HCT116 (cell line): Measurements from ENCODE around the gene PCDHGA1. TPM values are rescaled to one million over a fixed set of nuclear protein-coding genes. Genes with fewer than 3 reads are reported as not detected.
"Not testable (repeated sequence)": the region's sequence is repeated elsewhere in the genome, so short reads cannot be mapped to it uniquely, and the experiment has no call there.

ENCODE experiments used
- ATAC-seq: fragments of 200-7000 bp; cut with Tn5 transposase; 2 replicates; pipeline ENCODE4 v1.9.1; 2020; ENCODE audit warnings: mild to moderate bottlenecking, moderate library complexity
- BruUV-seq: library from RNA; stranded (reverse); fragments of 400-500 nt; replicated peaks from 2 replicates; lab custom pipeline; 2021; lab: Mats Ljungman, UMichigan
- CTCF ChIA-PET: fragments of 300-600 bp; sonication (Branson Sonifier 250); formaldehyde crosslinking; loops from one replicate; lab custom pipeline; 2021; ENCODE audit warnings: antibody characterized with exemption; lab: Charles Lee
- POLR2A ChIA-PET: fragments of 300-600, 350-600 bp; sonication (Branson Sonifier 250); formaldehyde crosslinking; loops from one replicate; lab custom pipeline; 2021; ENCODE audit warnings: antibody characterized with exemption; lab: Charles Lee
- RAD21 ChIA-PET, 2 experiments: fragments of 300-600 bp; sonication (Branson Sonifier 250); formaldehyde crosslinking; loops; one replicate each; lab custom pipeline; 2023; ENCODE audit warnings: low total read pairs in 2 of 2; ENCODE audit not compliant: uncharacterized antibody in 2 of 2, unreplicated experiment in 2 of 2, low non-redundant PET in 1 of 2; lab: Charles Lee
- DNase-seq: peaks from one replicate; pipeline ENCODE4 v3.0.0-alpha.2; 2010; ENCODE audit warnings: low read depth, low spot score
- H2AFZ ChIP-seq: fragments of 200-600 bp; shearing (Covaris generic), sonication (generic); 2 replicates; pipeline ENCODE4 v1.6.1; 2017; ENCODE audit warnings: low read depth, mixed run types, mixed read lengths, antibody characterized with exemption, low read length; ENCODE audit not compliant: poor library complexity, severe bottlenecking
- H3K27ac ChIP-seq: 2 replicates; pipeline ENCODE4 v1.5.1; 2012; ENCODE audit warnings: low read depth, low read length
- H3K27me3 ChIP-seq: fragments of 200-600 bp; sonication (generic); 2 replicates; pipeline ENCODE4 v1.6.1; 2016; ENCODE audit warnings: mixed run types, low read length, mixed read lengths; ENCODE audit not compliant: insufficient read depth
- H3K36me3 ChIP-seq, 2 experiments: fragments of 200-500 bp in 1 of 2; fragments of 200-600 bp in 1 of 2; sonication (Bioruptor generic) in 1 of 2; sonication (generic) in 1 of 2; 2 replicates each; pipeline versions ENCODE4 v1.5.1 to v1.6.1; 2014 to 2016; ENCODE audit warnings: low read length in 2 of 2, inconsistent platforms in 1 of 2, mixed read lengths in 1 of 2, mixed run types in 1 of 2; ENCODE audit not compliant: insufficient read depth in 2 of 2, control insufficient read depth in 1 of 2
- H3K4me1 ChIP-seq, 2 experiments: fragments of 200-600 bp in 1 of 2; sonication (generic) in 1 of 2; 2 replicates each; pipeline versions ENCODE4 v1.5.1 to v1.6.1; 2012 to 2017; ENCODE audit warnings: low read length in 2 of 2, inconsistent platforms in 1 of 2, mild to moderate bottlenecking in 1 of 2, mixed read lengths in 1 of 2, mixed run types in 1 of 2, moderate library complexity in 1 of 2; ENCODE audit not compliant: insufficient read depth in 2 of 2, control insufficient read depth in 1 of 2
- H3K4me2 ChIP-seq: fragments of 200-600 bp; sonication (generic); 2 replicates; pipeline ENCODE4 v1.6.1; 2017; ENCODE audit warnings: mixed run types, low read length, mixed read lengths
- H3K4me3 ChIP-seq, 2 experiments: fragments of 200-600 bp in 1 of 2; sonication (generic) in 1 of 2; replicated peaks in 1 of 2; 2 replicates each; pipeline ENCODE4 v1.5.1; 2011 to 2016; ENCODE audit warnings: low read length in 2 of 2, control low read depth in 1 of 2, low read depth in 1 of 2, mild to moderate bottlenecking in 1 of 2, mixed read lengths in 1 of 2, mixed run types in 1 of 2
- H3K79me2 ChIP-seq: fragments of 200-600 bp; sonication (generic); 2 replicates; pipeline ENCODE4 v1.6.1; 2017; ENCODE audit warnings: mild to moderate bottlenecking, mixed run types, low read length, moderate library complexity, mixed read lengths; ENCODE audit not compliant: insufficient read depth
- H3K9ac ChIP-seq: fragments of 200-600 bp; sonication (generic); 2 replicates; pipeline ENCODE4 v1.6.1; 2016; ENCODE audit warnings: low read length, mixed read lengths
- H3K9me2 ChIP-seq: fragments of 200-600 bp; sonication (generic), shearing (Covaris generic); 2 replicates; pipeline ENCODE4 v1.6.1; 2017; ENCODE audit warnings: mixed run types, mild to moderate bottlenecking, moderate library complexity; ENCODE audit not compliant: insufficient read depth
- H3K9me3 ChIP-seq, 2 experiments: fragments of 200-500 bp in 1 of 2; fragments of 200-600 bp in 1 of 2; sonication (Bioruptor generic) in 1 of 2; sonication (generic) in 1 of 2; 2 replicates each; pipeline ENCODE4 v1.6.1; 2014 to 2017; ENCODE audit warnings: low read length in 2 of 2, mixed read lengths in 2 of 2, inconsistent platforms in 1 of 2, low read depth in 1 of 2, mild to moderate bottlenecking in 1 of 2, mixed run types in 1 of 2, moderate library complexity in 1 of 2; ENCODE audit not compliant: control insufficient read depth in 1 of 2, insufficient read depth in 1 of 2
- H4K20me1 ChIP-seq: fragments of 200-600 bp; sonication (generic), shearing (Covaris generic); 2 replicates; pipeline ENCODE4 v1.6.1; 2017; ENCODE audit warnings: mixed run types, mild to moderate bottlenecking, moderate library complexity; ENCODE audit not compliant: insufficient read depth
- CTCF ChIP-seq, 3 experiments: fragments of 200-600 bp in 1 of 3; sonication (generic) in 1 of 3; IDR thresholded peaks in 2 of 3; conservative IDR thresholded peaks in 1 of 3; 2 replicates each; pipeline ENCODE4 v1.5.1; 2012 to 2017; ENCODE audit warnings: low read depth in 2 of 3, low read length in 2 of 3, antibody characterized with exemption in 1 of 3, borderline replicate concordance in 1 of 3, control low read depth in 1 of 3, mild to moderate bottlenecking in 1 of 3, mixed read lengths in 1 of 3, mixed run types in 1 of 3, moderate library complexity in 1 of 3; ENCODE audit not compliant: insufficient read depth in 1 of 3
- EZH2phosphoT487 ChIP-seq: fragments of 200-600 bp; IDR thresholded peaks from 2 replicates; pipeline ENCODE4 v1.6.1; 2018; ENCODE audit warnings: antibody characterized with exemption, borderline replicate concordance
- RAD21 ChIP-seq: IDR thresholded peaks from 2 replicates; pipeline ENCODE4 v1.6.1; 2012; ENCODE audit warnings: low read depth, mild to moderate bottlenecking
- intact Hi-C: fragments of 100-400 bp; cut with micrococcal nuclease; formaldehyde crosslinking; loops from 2 replicates; pipeline ENCODE4 v1.10.0; 2022
- total RNA-seq: library from RNA; stranded (reverse); gene quantifications from one replicate; pipeline ENCODE4 v1.2.1, GENCODE V29; 2021; ENCODE audit not compliant: unreplicated experiment

PCDHGA1 gene
- total RNA-seq, 1 experiment from 2014 or later: 0.05 TPM

DNA sequence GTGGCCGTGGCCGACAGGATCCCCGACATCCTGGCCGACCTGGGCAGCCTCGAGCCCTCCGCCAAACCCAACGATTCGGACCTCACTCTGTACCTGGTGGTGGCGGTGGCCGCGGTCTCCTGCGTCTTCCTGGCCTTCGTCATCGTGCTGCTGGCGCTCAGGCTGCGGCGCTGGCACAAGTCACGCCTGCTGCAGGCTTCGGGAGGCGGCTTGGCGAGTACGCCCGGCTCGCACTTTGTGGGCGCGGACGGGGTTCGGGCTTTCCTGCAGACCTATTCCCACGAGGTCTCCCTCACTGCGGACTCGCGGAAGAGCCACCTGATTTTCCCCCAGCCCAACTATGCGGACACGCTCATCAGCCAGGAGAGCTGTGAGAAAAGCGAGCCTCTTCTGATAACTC lies 15.7 kb downstream of the PCDHGA1 start:
- H2AFZ ChIP-seq, H3K4me2 ChIP-seq, H3K4me3 ChIP-seq, intact Hi-C loops, H3K9me2 ChIP-seq, ATAC-seq, DNase-seq, H3K79me2 ChIP-seq, H3K9me3 ChIP-seq, H3K27ac ChIP-seq, POLR2A ChIA-PET, H4K20me1 ChIP-seq, BruUV-seq, H3K4me1 ChIP-seq, CTCF ChIA-PET, RAD21 ChIA-PET, H3K9ac ChIP-seq, H3K27me3 ChIP-seq, H3K36me3 ChIP-seq: not testable (repeated sequence)

DNA sequence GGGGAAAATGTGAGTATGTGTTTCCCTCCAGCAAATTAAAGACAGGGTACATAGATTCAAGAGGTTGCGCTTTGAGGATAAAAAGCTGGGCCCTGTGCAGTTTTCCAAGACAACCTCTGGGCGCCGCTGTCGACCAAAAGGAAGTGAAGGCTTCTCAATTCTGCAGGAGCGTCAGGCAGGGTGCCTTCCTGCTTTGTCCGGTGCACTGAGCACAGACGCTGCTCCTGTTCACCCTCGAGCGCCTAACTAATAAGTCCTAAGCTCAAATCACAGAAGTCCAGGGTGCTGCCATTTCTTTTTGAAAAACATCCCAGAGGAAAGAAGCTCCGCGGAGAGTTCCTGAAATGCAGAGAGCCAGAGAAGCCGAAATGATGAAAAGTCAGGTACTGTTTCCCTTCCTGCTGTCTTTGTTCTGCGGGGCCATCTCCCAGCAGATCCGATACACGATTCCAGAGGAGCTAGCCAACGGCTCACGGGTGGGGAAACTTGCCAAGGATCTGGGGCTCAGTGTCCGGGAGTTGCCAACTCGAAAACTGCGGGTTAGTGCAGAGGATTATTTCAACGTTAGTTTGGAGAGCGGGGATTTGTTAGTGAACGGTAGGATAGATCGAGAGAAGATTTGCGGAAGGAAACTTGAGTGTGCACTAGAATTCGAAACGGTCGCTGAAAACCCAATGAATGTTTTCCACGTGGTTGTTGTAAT lies 19.8 kb downstream of the PCDHGA1 start, which contains the start of gene PCDHGB1:
PCDHGB1 (plus strand) TSS at position 183 of the 703 bp plus-strand sequence; CDS start at position 345, 162 bp downstream.
- Histone ChIP-seq H3K9me2 (no peaks in the 10 kb centered on the region), H3K27ac (no peak within 1 kb of the TSS), H2AFZ (no peak within 1 kb of the TSS), H3K4me1 (no peaks in the 10 kb centered on the region), H3K79me2 (no peaks in the 10 kb centered on the region), H4K20me1 (no peaks in the 10 kb centered on the region), H3K9ac (no peak within 1 kb of the TSS), H3K9me3 (no peaks in the 10 kb centered on the region; a peak in 1 of 4 replicates), H3K4me2 (no peak within 1 kb of the TSS), H3K27me3 (no peaks in the 10 kb centered on the region), H3K36me3 (no peaks in the 10 kb centered on the region), H3K4me3 (no peak within 1 kb of the TSS)
- BruUV-seq: no TSS peak
- DNase-seq (no peak), ATAC-seq (peak; percentile 49)
- no peak for TF ChIP-seq EZH2phosphoT487
- peak; percentile 43 for TF ChIP-seq RAD21
- peak; percentile 29 to 42 (median 40); a peak in 5 of 6 replicates for TF ChIP-seq CTCF (IDR thresholded peaks at IDR 0.05 in 2 of 3, conservative IDR thresholded peaks at IDR 0.05 in 1 of 3; ENCODE audit: borderline replicate concordance in 1 of 3, insufficient read depth in 1 of 3, low read depth in 2 of 3, low read length in 2 of 3)
- intact Hi-C loops: no loop called here
- ChIA-PET RAD21 (no interaction called here), CTCF (interaction anchor here (0.6 to 1.5 kb wide), 3 partner anchors 8 to 217 kb away, joined by 3 to 4 read pairs (median 4); partner anchors contain the start of gene TAF7), POLR2A (no interaction called here)
